HepG2 (cell line): Measurements from ENCODE around the gene INHA. TPM values are rescaled to one million over a fixed set of nuclear protein-coding genes. Genes with fewer than 3 reads are reported as not detected.

Experiments used
- ATAC-seq: fragments of 200-7000 bp; cut with Tn5 transposase; 3 replicates; pipeline ENCODE4 v1.9.1; 2020; ENCODE audit warnings: mild to moderate bottlenecking, moderate library complexity
- BruUV-seq: library from RNA; stranded (reverse); fragments of 400-500 nt; replicated peaks from 2 replicates; lab custom pipeline; 2021; lab: Mats Ljungman, UMichigan
- CTCF ChIA-PET: fragments of 300-600 bp; formaldehyde crosslinking; extraction: SDS; loops from one replicate; lab custom pipeline; 2021; ENCODE audit warnings: low total read pairs, inconsistent platforms, low intra/inter-chr PET ratio; lab: Yijun Ruan, JAX
- POLR2A ChIA-PET: fragments of 350-600 bp; sonication (Branson Sonifier 250); formaldehyde crosslinking; loops from one replicate; lab custom pipeline; 2020; ENCODE audit warnings: antibody characterized with exemption, inconsistent platforms; lab: Yijun Ruan, JAX
- DNase-seq: peaks from one replicate; pipeline ENCODE4 v3.0.0-alpha.2; 2015; ENCODE audit warnings: low spot score
- FAIRE-seq: peaks from 3 replicates; lab custom pipeline; 2011; peaks lifted over from hg19 to GRCh38; lab: Jason Lieb, UNC
- H2AFZ ChIP-seq: one replicate; pipeline ENCODE4 v1.6.1; 2011; ENCODE audit warnings: low read length, inconsistent platforms
- H3K27ac ChIP-seq: fragments of 300-600 bp; 3 replicates; pipeline ENCODE4 v1.8.0; 2011; ENCODE audit warnings: mixed run types, mild to moderate bottlenecking, mixed read lengths, low read length, inconsistent platforms; ENCODE audit not compliant: insufficient read depth; ENCODE audit errors: extremely low read length
- H3K27me3 ChIP-seq, 2 experiments: fragments of 200-600 bp in 1 of 2; 2 replicates in 1 of 2; 3 replicates in 1 of 2; pipeline versions ENCODE4 v1.6.0 to v1.8.0; 2011; ENCODE audit warnings: low read length in 2 of 2, mild to moderate bottlenecking in 2 of 2, moderate library complexity in 2 of 2, inconsistent platforms in 1 of 2; ENCODE audit not compliant: insufficient read depth in 2 of 2, control insufficient read depth in 1 of 2
- H3K36me3 ChIP-seq, 2 experiments: fragments of 200-600 bp in 1 of 2; replicated peaks in 1 of 2; 2 replicates in 1 of 2; 3 replicates in 1 of 2; pipeline versions ENCODE4 v1.5.1 to v1.8.0; 2011; ENCODE audit warnings: low read length in 2 of 2, inconsistent platforms in 1 of 2; ENCODE audit not compliant: insufficient read depth in 2 of 2, control insufficient read depth in 1 of 2
- H3K4me1 ChIP-seq: 2 replicates; pipeline ENCODE4 v1.5.1; 2012; ENCODE audit warnings: low read length, inconsistent platforms; ENCODE audit not compliant: insufficient read depth
- H3K4me2 ChIP-seq: 2 replicates; pipeline ENCODE4 v1.6.0; 2011; ENCODE audit warnings: low read depth, low read length, inconsistent platforms
- H3K4me3 ChIP-seq, 3 experiments: fragments of 200-600 bp in 1 of 3; sonication (generic), shearing (Covaris generic) in 1 of 3; replicated peaks in 1 of 3; 2 replicates each; pipeline ENCODE4 v1.5.1; 2011 to 2016; ENCODE audit warnings: low read length in 3 of 3, inconsistent platforms in 2 of 3, low read depth in 2 of 3, mild to moderate bottlenecking in 2 of 3, control low read depth in 1 of 3, mixed read lengths in 1 of 3; ENCODE audit not compliant: insufficient read depth in 1 of 3
- H3K79me2 ChIP-seq: one replicate; pipeline ENCODE4 v1.6.1; 2011; ENCODE audit warnings: low read length, inconsistent platforms; ENCODE audit not compliant: insufficient read depth
- H3K9ac ChIP-seq: 2 replicates; pipeline ENCODE4 v1.6.0; 2011; ENCODE audit warnings: mild to moderate bottlenecking, low read depth, low read length, inconsistent platforms; ENCODE audit not compliant: insufficient read depth
- H3K9me3 ChIP-seq: 2 replicates; pipeline ENCODE4 v1.5.1; 2012; ENCODE audit warnings: mild to moderate bottlenecking, low read length
- H4K20me1 ChIP-seq: 2 replicates; pipeline ENCODE4 v1.6.0; 2011; ENCODE audit warnings: inconsistent platforms, mild to moderate bottlenecking, low read length, moderate library complexity; ENCODE audit not compliant: insufficient read depth
- AGO2 ChIP-seq: fragments of 200-400 bp; formaldehyde crosslinking; optimal IDR thresholded peaks from 2 replicates; pipeline ENCODE3; 2017; ENCODE audit warnings: mild to moderate bottlenecking, low read depth, low read length, moderate library complexity
- GPN1 ChIP-seq: sonication (generic); formaldehyde crosslinking; IDR thresholded peaks from 2 replicates; pipeline ENCODE4 v1.5.1; 2020; ENCODE audit warnings: missing genetic modification reagents, borderline replicate concordance
- MAFF ChIP-seq: IDR thresholded peaks from 2 replicates; pipeline ENCODE4 v1.6.1; 2011; ENCODE audit warnings: low read depth, low read length, improper control_type of control experiment
- MBNL3 ChIP-seq: fragments of 250-450 bp; sonication (Bioruptor Pico); conservative IDR thresholded peaks from 2 replicates; pipeline ENCODE4 v1.8.0; 2022; ENCODE audit warnings: mild to moderate bottlenecking, inconsistent platforms
- NFYB ChIP-seq: sonication (generic); formaldehyde crosslinking; IDR thresholded peaks from 2 replicates; pipeline ENCODE4 v1.4.0; 2020; ENCODE audit warnings: missing genetic modification reagents
- NR2F1 ChIP-seq, 2 experiments: fragments of 450-650 bp in 1 of 2; formaldehyde crosslinking in 1 of 2; IDR thresholded peaks; 2 replicates each; pipeline versions ENCODE4 v1.5.0 to v1.6.1; 2016 to 2020; ENCODE audit warnings: mild to moderate bottlenecking in 1 of 2, missing compliant biosample characterization in 1 of 2, missing genetic modification reagents in 1 of 2, moderate library complexity in 1 of 2
- PHF5A ChIP-seq: IDR thresholded peaks from one replicate; pipeline ENCODE4 v1.6.1; 2018; ENCODE audit warnings: low read depth, missing genetic modification reagents; ENCODE audit not compliant: unreplicated experiment
- POLR2A ChIP-seq, 2 experiments: IDR thresholded peaks; 2 replicates each; pipeline ENCODE4 v1.6.1; 2011; ENCODE audit warnings: low read depth in 2 of 2, low read length in 2 of 2, mild to moderate bottlenecking in 1 of 2, moderate library complexity in 1 of 2; ENCODE audit not compliant: insufficient read depth in 1 of 2
- RXRA ChIP-seq: sonication (generic); formaldehyde crosslinking; IDR thresholded peaks from 2 replicates; pipeline ENCODE4 v1.5.1; 2020; ENCODE audit warnings: missing genetic modification reagents
- ZNF207 ChIP-seq: fragments of 450-650 bp; IDR thresholded peaks from 2 replicates; pipeline ENCODE4 v1.6.1; 2016; ENCODE audit warnings: antibody characterized with exemption, borderline replicate concordance
- ZNF75D ChIP-seq: sonication (generic); formaldehyde crosslinking; IDR thresholded peaks from 2 replicates; pipeline ENCODE4 v1.8.1; 2023; ENCODE audit warnings: missing genetic modification reagents, mild to moderate bottlenecking, borderline replicate concordance
- ZNF772 ChIP-seq: sonication (generic); formaldehyde crosslinking; IDR thresholded peaks from 2 replicates; pipeline ENCODE4 v1.5.0; 2020; ENCODE audit warnings: mild to moderate bottlenecking, missing genetic modification reagents
- WGBS: methylation state at CpG from one replicate; pipeline ENCODE4 v1.1.6; 2017; ENCODE audit warnings: low lambda C conversion rate; 5-methylcytosine and 5-hydroxymethylcytosine counted together
- in situ Hi-C: cut with HindIII; loops from 2 replicates; pipeline ENCODE4 v1.10.0; 2017; ENCODE audit warnings: low pct_unique_long_range_greater_than_20kb; ENCODE audit not compliant: extremely low pct_ligation_motif_present
- intact Hi-C: fragments of 100-400 bp; cut with micrococcal nuclease; formaldehyde crosslinking; loops from one replicate; pipeline ENCODE4 v1.10.0; 2022; ENCODE audit not compliant: unreplicated experiment
- polyA plus RNA-seq, 8 experiments: library from polyadenylated mRNA; depleted of rRNA in 3 of 8; stranded (reverse) in 7 of 8; unstranded in 1 of 8; fragments of >200 nt; fragmentation: Illumina TruSeq in 4 of 8; extraction: Trizol in 4 of 8; gene quantifications; 2 replicates each; pipeline versions ENCODE4 v1.2.1 to v1.2.3, GENCODE V29; 2011 to 2016; ENCODE audit warnings: low read depth in 4 of 8, missing spikeins in 1 of 8, mixed read lengths in 1 of 8; ENCODE audit not compliant: insufficient read depth in 1 of 8
- total RNA-seq, 5 experiments: library from RNA; depleted of rRNA; stranded (reverse); fragments of >200 nt; fragmentation: Illumina TruSeq; extraction: Trizol; gene quantifications; 2 replicates each; pipeline ENCODE4 v1.2.3, GENCODE V29; 2016; ENCODE audit warnings: low read depth in 1 of 5
- TF ChIP-seq, protein P1 (sequence below): IDR thresholded peaks from 2 replicates; pipeline ENCODE4 v1.6.1; 2016; ENCODE audit warnings: low read depth
- TF ChIP-seq, protein P2 (sequence below): IDR thresholded peaks from 2 replicates; pipeline ENCODE4 v1.6.1; 2016; ENCODE audit warnings: missing genetic modification reagents, missing compliant biosample characterization
- TF ChIP-seq, protein P3 (sequence below): sonication (generic); formaldehyde crosslinking; IDR thresholded peaks from 2 replicates; pipeline ENCODE4 v1.4.0; 2020; ENCODE audit warnings: missing genetic modification reagents, borderline replicate concordance
- TF ChIP-seq, protein P4 (sequence below): sonication (generic); formaldehyde crosslinking; IDR thresholded peaks from 2 replicates; pipeline ENCODE4 v1.8.1; 2023; ENCODE audit warnings: mild to moderate bottlenecking, inconsistent platforms, moderate library complexity, missing genetic modification reagents, borderline replicate concordance

Gene INHA
- total and polyA plus RNA-seq, 2 of the 13 experiments (the other 11 are each of a cell fraction or from before 2014, with no cell fraction given): 4.1 to 15.2 TPM

DNA sequence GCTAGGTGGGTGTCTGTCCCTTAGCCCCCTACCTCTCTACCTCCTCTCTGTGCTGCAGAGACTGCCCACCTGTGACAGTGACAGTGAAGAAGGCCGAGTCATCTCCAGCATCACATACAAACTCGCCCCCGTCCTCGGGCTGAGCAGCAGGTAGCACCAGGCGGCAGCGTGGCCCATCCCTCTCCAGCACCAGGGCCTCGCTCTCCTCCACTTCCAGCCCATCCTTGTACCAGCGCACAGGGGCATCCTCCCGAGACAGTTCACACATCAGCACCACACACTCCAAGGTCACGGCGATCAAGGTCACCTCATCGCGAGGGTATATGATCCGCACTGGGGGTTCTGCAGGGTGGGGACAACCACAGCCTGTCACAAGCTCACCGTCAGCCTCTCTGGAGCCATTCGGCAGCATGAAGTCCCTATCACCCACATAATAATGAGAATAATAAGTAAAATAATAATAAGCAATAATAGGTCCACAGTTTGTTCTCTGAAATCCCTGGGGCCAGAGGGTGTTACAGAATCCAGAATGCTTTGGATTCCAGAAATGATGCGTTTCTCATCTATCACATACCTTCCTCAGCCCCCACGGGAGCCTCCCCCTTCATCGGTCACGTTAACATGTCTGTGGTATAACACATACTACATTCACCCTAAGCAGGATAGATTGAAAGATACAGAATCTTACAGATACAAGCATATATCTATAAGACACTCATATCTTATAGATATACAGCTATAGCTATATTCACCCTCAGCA lies 12.8 kb upstream of the INHA start:
- ChIA-PET POLR2A (interaction anchor here (0.9 to 4.2 kb wide), 4 partner anchors 12 to 38 kb away, joined by 4 to 45 read pairs (median 18); partner anchors contain the start of genes CHPF, INHA, OBSL1 and STK11IP), CTCF (interaction anchor here (2.7 to 3.7 kb wide), 2 partner anchors 18 to 83 kb away, joined by 19 to 28 read pairs; no protein-coding TSS in a partner anchor)
- no peak overlapping the region for H3K9ac ChIP-seq
- H3K27me3 ChIP-seq: no peaks in the 10 kb centered on the region
- no peak overlapping the region for H3K27ac ChIP-seq
- no peak overlapping the region for H3K4me3 ChIP-seq
- no peaks in the 10 kb centered on the region for H3K79me2 ChIP-seq
- FAIRE-seq: no peak
- TF ChIP-seq ZNF75D (CRISPR knock-in tag) (no peak), MAFF (no peak), ZNF207 (no peak), NR2F1 (CRISPR knock-in tag; IDR thresholded peaks at IDR 0.05) (0 out of 4 replicates have a peak, but pooled peaks of 1 of the 2 experiments have one; percentile 30), AGO2 (peak; percentile 32), PHF5A (no peak), POLR2A (IDR thresholded peaks at IDR 0.05; ENCODE audit: insufficient read depth in 1 of 2, low read depth in 2 of 2, low read length in 2 of 2) (0 out of 4 replicates have a peak, but pooled peaks of 1 of the 2 experiments have one; percentile 33), RXRA (CRISPR knock-in tag) (0 out of 2 replicates have a peak, but pooled peaks have one; percentile 25), MBNL3 (CRISPR knock-in tag) (no peak), ZNF772 (CRISPR knock-in tag) (no peak), GPN1 (CRISPR knock-in tag) (no peak), NFYB (CRISPR knock-in tag) (no peak)
- TF ChIP-seq, protein P1, sequence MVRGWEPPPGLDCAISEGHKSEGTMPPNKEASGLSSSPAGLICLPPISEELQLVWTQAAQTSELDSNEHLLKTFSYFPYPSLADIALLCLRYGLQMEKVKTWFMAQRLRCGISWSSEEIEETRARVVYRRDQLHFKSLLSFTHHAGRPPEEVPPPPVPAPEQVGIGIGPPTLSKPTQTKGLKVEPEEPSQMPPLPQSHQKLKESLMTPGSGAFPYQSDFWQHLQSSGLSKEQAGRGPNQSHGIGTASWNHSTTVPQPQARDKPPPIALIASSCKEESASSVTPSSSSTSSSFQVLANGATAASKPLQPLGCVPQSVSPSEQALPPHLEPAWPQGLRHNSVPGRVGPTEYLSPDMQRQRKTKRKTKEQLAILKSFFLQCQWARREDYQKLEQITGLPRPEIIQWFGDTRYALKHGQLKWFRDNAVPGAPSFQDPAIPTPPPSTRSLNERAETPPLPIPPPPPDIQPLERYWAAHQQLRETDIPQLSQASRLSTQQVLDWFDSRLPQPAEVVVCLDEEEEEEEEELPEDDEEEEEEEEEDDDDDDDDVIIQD: no peak
- TF ChIP-seq, protein P2, sequence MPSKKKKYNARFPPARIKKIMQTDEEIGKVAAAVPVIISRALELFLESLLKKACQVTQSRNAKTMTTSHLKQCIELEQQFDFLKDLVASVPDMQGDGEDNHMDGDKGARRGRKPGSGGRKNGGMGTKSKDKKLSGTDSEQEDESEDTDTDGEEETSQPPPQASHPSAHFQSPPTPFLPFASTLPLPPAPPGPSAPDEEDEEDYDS (CRISPR knock-in tag): no peak
- TF ChIP-seq, protein P3, sequence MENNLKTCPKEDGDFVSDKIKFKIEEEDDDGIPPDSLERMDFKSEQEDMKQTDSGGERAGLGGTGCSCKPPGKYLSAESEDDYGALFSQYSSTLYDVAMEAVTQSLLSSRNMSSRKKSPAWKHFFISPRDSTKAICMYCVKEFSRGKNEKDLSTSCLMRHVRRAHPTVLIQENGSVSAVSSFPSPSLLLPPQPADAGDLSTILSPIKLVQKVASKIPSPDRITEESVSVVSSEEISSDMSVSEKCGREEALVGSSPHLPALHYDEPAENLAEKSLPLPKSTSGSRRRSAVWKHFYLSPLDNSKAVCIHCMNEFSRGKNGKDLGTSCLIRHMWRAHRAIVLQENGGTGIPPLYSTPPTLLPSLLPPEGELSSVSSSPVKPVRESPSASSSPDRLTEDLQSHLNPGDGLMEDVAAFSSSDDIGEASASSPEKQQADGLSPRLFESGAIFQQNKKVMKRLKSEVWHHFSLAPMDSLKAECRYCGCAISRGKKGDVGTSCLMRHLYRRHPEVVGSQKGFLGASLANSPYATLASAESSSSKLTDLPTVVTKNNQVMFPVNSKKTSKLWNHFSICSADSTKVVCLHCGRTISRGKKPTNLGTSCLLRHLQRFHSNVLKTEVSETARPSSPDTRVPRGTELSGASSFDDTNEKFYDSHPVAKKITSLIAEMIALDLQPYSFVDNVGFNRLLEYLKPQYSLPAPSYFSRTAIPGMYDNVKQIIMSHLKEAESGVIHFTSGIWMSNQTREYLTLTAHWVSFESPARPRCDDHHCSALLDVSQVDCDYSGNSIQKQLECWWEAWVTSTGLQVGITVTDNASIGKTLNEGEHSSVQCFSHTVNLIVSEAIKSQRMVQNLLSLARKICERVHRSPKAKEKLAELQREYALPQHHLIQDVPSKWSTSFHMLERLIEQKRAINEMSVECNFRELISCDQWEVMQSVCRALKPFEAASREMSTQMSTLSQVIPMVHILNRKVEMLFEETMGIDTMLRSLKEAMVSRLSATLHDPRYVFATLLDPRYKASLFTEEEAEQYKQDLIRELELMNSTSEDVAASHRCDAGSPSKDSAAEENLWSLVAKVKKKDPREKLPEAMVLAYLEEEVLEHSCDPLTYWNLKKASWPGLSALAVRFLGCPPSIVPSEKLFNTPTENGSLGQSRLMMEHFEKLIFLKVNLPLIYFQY (CRISPR knock-in tag): no peak
- TF ChIP-seq, protein P4, sequence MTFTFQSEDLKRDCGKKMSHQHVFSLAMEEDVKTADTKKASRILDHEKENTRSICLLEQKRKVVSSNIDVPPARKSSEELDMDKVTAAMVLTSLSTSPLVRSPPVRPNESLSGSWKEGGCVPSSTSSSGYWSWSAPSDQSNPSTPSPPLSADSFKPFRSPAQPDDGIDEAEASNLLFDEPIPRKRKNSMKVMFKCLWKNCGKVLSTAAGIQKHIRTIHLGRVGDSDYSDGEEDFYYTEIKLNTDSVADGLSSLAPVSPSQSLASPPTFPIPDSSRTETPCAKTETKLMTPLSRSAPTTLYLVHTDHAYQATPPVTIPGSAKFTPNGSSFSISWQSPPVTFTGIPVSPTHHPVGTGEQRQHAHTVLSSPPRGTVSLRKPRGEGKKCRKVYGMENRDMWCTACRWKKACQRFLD (CRISPR knock-in tag): no peak
- in situ Hi-C loops: no loop called here
- peaks cover 31% of the 10 kb centered on the region for H3K4me1 ChIP-seq
- no peaks in the 10 kb centered on the region for H4K20me1 ChIP-seq
- no peak for DNase-seq
- peaks cover 10 to 16% of the 10 kb centered on the region in 2 experiments; a peak in 4 of 5 replicates for H3K36me3 ChIP-seq
- WGBS: 90% methylated on average over 20 of the region's 20 CpGs
- intact Hi-C loops: no loop called here
- no peaks in the 10 kb centered on the region for H3K9me3 ChIP-seq
- no TSS peak for BruUV-seq
- H2AFZ ChIP-seq: no peak overlapping the region
- H3K4me2 ChIP-seq: no peak overlapping the region
- ATAC-seq: no peak
